A673 (cell line): ENCODE data around the gene SRP9. TPM values are rescaled to one million over a fixed set of nuclear protein-coding genes. Genes with fewer than 3 reads are reported as not detected.
"Not testable (repeated sequence)": the region's sequence is repeated elsewhere in the genome, so short reads cannot be mapped to it uniquely, and the experiment has no call there.

Source experiments
- BruUV-seq: library from RNA; stranded (reverse); fragments of 400-500 nt; replicated peaks from 2 replicates; lab custom pipeline; 2021; lab: Mats Ljungman, UMichigan
- CTCF ChIA-PET: fragments of 300-600 bp; sonication (Branson Sonifier 250); formaldehyde crosslinking; loops from one replicate; lab custom pipeline; 2022; ENCODE audit warnings: antibody characterized with exemption; lab: Charles Lee
- POLR2A ChIA-PET: fragments of 300-600 bp; sonication (Branson Sonifier 250); formaldehyde crosslinking; loops from one replicate; lab custom pipeline; 2022; ENCODE audit warnings: antibody characterized with exemption; ENCODE audit not compliant: low non-redundant PET; lab: Charles Lee
- DNase-seq: peaks from one replicate; pipeline ENCODE4 v3.0.0-alpha.2; 2015; ENCODE audit warnings: low spot score
- H3K27ac ChIP-seq: fragments of 200-600 bp; sonication (generic); 2 replicates; pipeline ENCODE4 v1.5.1; 2016; ENCODE audit warnings: mixed run types, low read depth, mild to moderate bottlenecking, mixed read lengths, antibody characterized with exemption, low read length; ENCODE audit not compliant: poor library complexity, severe bottlenecking
- H3K27me3 ChIP-seq: fragments of 200-600 bp; sonication (generic); replicated peaks from 2 replicates; pipeline ENCODE4 v1.6.1; 2017; ENCODE audit warnings: mixed run types, low read depth, mild to moderate bottlenecking, mixed read lengths, antibody characterized with exemption, low read length; ENCODE audit not compliant: insufficient read depth, poor library complexity
- H3K36me3 ChIP-seq: fragments of 200-600 bp; sonication (generic); 2 replicates; pipeline ENCODE4 v1.6.1; 2016; ENCODE audit warnings: mixed run types, mild to moderate bottlenecking, mixed read lengths, antibody characterized with exemption, low read length; ENCODE audit not compliant: insufficient read depth, poor library complexity, severe bottlenecking
- H3K4me1 ChIP-seq: fragments of 200-600 bp; sonication (generic); 2 replicates; pipeline ENCODE4 v1.6.1; 2017; ENCODE audit warnings: mixed run types, mild to moderate bottlenecking, mixed read lengths, antibody characterized with exemption, low read length; ENCODE audit not compliant: insufficient read depth, poor library complexity, severe bottlenecking
- H3K4me3 ChIP-seq: fragments of 200-600 bp; sonication (generic); 2 replicates; pipeline ENCODE4 v1.5.1; 2016; ENCODE audit warnings: low read depth, mixed run types, mild to moderate bottlenecking, mixed read lengths, low read length; ENCODE audit not compliant: poor library complexity, severe bottlenecking
- H3K9me3 ChIP-seq: fragments of 200-600 bp; sonication (generic); 2 replicates; pipeline ENCODE4 v1.6.1; 2016; ENCODE audit warnings: mixed run types, low read depth, mild to moderate bottlenecking, mixed read lengths, antibody characterized with exemption, low read length; ENCODE audit not compliant: poor library complexity, severe bottlenecking
- EZH2 ChIP-seq: fragments of 200-600 bp; sonication (generic); IDR thresholded peaks from 2 replicates; pipeline ENCODE4 v1.6.1; 2017; ENCODE audit warnings: borderline replicate concordance, low read depth, mild to moderate bottlenecking, mixed read lengths, antibody characterized with exemption, low read length; ENCODE audit not compliant: poor library complexity, severe bottlenecking
- intact Hi-C: fragments of 100-400 bp; cut with micrococcal nuclease; formaldehyde crosslinking; loops from one replicate; pipeline ENCODE4 v1.10.0; 2022; ENCODE audit not compliant: unreplicated experiment
- total RNA-seq: library from RNA; stranded (reverse); gene quantifications from 2 replicates; pipeline ENCODE4 v1.2.3, GENCODE V29; 2021
- TF ChIP-seq, protein P1 (sequence below): fragments of 300-800, 200-600 bp; sonication (generic); conservative IDR thresholded peaks from 2 replicates; pipeline ENCODE4 v1.5.1; 2017; ENCODE audit warnings: low read depth, mild to moderate bottlenecking, antibody characterized with exemption, low read length, moderate library complexity, mixed read lengths

Gene SRP9
- total RNA-seq, 1 experiment from 2014 or later = 486 TPM

DNA sequence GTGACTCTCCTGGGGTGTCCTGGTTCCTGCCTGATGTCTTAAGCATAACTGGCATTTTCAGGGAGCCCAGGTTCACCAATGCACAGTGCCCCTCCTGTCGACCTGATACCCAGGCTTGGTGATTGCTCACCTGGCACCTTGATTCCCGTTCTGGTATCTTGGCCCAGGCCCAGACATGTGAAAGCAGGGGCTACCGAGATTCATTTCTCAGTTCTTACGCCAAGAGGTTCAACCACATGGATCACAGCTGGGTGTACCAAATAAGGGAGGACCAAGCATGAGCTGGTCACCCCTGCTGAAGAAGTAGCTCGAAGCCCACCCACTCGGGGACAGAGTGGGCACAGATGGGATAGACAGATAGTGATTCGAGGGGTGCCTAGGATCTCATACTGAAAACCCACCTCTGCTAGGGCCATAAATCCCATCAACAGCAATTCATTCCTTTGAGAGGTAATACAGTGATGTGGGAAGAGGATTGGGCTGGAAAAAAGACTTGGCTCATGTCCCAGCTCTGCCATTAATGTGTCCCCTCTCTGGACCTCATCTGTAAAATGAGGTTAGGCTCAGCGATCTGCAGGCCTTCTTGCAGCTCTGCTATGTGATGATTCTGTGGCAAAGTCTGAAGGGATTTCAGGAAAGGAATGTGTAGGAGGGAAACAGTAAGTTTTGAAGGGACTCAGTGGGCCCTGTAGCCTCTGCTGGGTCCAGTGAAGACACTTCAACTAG is 35.0 kb downstream of the SRP9 start:
- Histone ChIP-seq H3K36me3 (no peaks in the 10 kb centered on the region), H3K4me1 (peaks cover 39% of the 10 kb centered on the region), H3K27ac (peak overlapping the region; percentile 48), H3K4me3 (no peak overlapping the region), H3K27me3 (no peaks in the 10 kb centered on the region), H3K9me3 (no peaks in the 10 kb centered on the region)
- intact Hi-C loops = loop anchor here (5.0 kb wide), 1 partner anchor 35 kb away; the partner anchor contains the start of gene SRP9
- TF ChIP-seq, protein P1, sequence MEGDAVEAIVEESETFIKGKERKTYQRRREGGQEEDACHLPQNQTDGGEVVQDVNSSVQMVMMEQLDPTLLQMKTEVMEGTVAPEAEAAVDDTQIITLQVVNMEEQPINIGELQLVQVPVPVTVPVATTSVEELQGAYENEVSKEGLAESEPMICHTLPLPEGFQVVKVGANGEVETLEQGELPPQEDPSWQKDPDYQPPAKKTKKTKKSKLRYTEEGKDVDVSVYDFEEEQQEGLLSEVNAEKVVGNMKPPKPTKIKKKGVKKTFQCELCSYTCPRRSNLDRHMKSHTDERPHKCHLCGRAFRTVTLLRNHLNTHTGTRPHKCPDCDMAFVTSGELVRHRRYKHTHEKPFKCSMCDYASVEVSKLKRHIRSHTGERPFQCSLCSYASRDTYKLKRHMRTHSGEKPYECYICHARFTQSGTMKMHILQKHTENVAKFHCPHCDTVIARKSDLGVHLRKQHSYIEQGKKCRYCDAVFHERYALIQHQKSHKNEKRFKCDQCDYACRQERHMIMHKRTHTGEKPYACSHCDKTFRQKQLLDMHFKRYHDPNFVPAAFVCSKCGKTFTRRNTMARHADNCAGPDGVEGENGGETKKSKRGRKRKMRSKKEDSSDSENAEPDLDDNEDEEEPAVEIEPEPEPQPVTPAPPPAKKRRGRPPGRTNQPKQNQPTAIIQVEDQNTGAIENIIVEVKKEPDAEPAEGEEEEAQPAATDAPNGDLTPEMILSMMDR = no peak
- no peak for TF ChIP-seq EZH2
- POLR2A ChIA-PET = no interaction called here
- CTCF ChIA-PET = interaction anchor here (0.9 to 1.9 kb wide), 2 partner anchors 35 to 338 kb away, joined by 5 read pairs; partner anchors contain the start of gene SRP9
- no TSS peak for BruUV-seq
- no peak for DNase-seq

DNA sequence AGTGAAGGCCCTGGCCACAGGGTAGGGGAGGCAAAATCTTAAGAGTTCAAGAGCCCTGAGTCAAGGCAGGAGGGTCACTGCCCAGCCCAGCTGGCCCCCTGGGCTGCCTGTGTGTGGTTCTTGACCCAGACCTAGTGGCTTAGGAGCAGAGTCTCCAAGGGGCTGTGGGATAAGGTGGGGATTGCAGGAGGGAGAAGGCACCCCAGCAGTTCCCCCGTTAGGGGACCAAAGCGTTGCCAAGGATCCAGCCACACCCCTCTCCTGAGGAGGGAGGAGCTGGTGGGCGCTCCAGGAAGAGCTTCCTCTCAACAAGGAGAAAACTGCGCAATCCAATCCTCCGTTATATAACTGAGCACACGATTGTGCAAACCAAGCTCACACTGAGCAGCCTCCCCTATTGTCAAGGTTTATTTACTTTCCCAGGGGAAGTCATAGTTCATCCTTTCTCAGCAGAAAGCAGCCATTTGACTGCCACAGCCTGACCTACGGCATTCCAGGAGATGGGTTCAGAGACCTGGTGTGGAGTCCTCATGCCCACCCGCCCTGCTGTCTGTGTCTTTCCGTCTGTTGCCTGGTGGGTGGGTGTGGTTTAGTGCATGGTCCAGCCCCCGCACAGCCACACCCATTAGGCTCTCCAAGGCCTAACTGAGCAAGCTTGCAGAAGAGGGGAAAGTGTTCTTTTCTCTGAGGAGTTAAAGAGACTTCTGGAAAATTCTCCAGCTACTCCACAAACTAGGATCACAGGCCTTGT is 35.8 kb downstream of the SRP9 start:
- H3K27ac ChIP-seq = peak overlapping the region; percentile 48

DNA sequence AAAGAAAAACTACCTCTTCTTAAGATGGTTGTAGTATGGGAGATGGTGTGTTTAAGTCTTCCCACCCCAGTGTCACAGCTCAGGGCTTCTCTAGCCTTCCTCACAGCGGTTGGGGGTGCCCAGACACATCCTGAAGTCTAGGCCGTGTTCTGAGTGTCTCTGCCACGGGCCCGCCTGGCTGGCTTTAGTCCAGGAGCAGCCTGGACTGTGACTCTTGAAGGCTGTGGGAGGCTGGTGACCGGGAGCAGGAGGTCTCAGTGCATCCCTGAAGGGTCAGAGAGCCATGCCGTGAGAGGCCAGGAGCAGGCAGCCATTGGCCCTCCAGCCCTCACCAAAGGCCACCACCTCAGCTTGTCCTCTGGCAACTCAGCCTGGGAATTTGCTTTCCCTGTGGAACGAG is 36.8 kb downstream of the SRP9 start:
- Histone ChIP-seq H3K27ac (peak overlapping the region; percentile 48), H3K9me3 (no peaks in the 10 kb centered on the region), H3K36me3 (no peaks in the 10 kb centered on the region), H3K4me1 (peaks cover 41% of the 10 kb centered on the region), H3K4me3 (no peak overlapping the region), H3K27me3 (no peaks in the 10 kb centered on the region)
- TF ChIP-seq EZH2 = no peak
- TF ChIP-seq, protein P1 = no peak
- intact Hi-C loops = loop anchor here (5.0 kb wide), 1 partner anchor 37 kb away; the partner anchor contains the start of gene SRP9
- CTCF ChIA-PET = interaction anchor here (1.9 kb wide), 1 partner anchor 340 kb away, joined by 5 read pairs; no protein-coding TSS in a partner anchor
- no peak for DNase-seq
- BruUV-seq = no TSS peak
- POLR2A ChIA-PET = no interaction called here

More for the DNA sequence above, 35.8 kb downstream of the SRP9 start:
- Histone ChIP-seq H3K4me1 (peaks cover 41% of the 10 kb centered on the region), H3K27me3 (no peaks in the 10 kb centered on the region), H3K4me3 (peak overlapping the region; percentile 38), H3K36me3 (no peaks in the 10 kb centered on the region), H3K9me3 (no peaks in the 10 kb centered on the region)
- BruUV-seq = no TSS peak
- TF ChIP-seq, protein P1 = no peak
- no peak for TF ChIP-seq EZH2
- intact Hi-C loops = loop anchor here (5.0 kb wide), 1 partner anchor 36 kb away; the partner anchor contains the start of gene SRP9
- peak; percentile 87 for DNase-seq
- ChIA-PET CTCF (interaction anchor here (0.6 to 1.9 kb wide), 3 partner anchors 12 to 339 kb away, joined by 3 to 5 read pairs (median 5); partner anchors contain the start of gene SRP9), POLR2A (no interaction called here)

DNA sequence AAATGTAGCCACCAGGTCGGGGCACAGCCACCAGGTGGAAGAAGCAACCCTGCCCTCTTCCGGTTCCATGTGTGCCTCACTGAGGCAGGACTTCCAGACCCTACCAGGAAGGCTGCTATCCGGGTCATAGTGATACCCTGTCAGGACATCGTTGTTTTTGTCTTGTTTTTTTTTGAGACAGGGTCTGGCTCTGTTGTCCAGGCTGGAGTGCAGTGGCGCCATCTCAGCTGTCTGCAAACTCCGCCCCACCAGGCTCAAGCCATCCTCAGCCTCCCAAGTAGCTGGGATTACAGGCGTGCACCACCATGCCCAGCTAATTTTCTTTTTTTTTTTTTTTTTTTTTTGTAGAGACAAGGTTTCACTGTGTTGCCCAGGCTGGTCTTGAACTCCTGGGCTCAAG is 37.5 kb downstream of the SRP9 start:
- POLR2A ChIA-PET, CTCF ChIA-PET, H3K27me3 ChIP-seq, H3K27ac ChIP-seq, H3K4me3 ChIP-seq, DNase-seq, H3K36me3 ChIP-seq, BruUV-seq, intact Hi-C loops, H3K9me3 ChIP-seq: not testable (repeated sequence)
- H3K4me1 ChIP-seq = peaks cover 39% of the 10 kb centered on the region
